GM19455 (cell line): ENCODE measurements around the gene RBBP4.

Experiments
- ATAC-seq: cut with Tn5 transposase; IDR thresholded peaks from one replicate; pipeline ENCODE4 v1.9.1; 2021; ENCODE audit not compliant: unreplicated experiment

The RBBP4 gene

GRCh38 chr1:32718527-32718926, 67.5 kb downstream of the RBBP4 start:
- no peak for ATAC-seq

GRCh38 chr1:32719681-32720275, 68.8 kb downstream of the RBBP4 start:
- no peak for ATAC-seq

- ATAC-seq: no peak
Measured at GRCh38 chr1:32724678-32725614, 73.9 kb downstream of the RBBP4 start.

- ATAC-seq: no peak
Measured at GRCh38 chr1:32725615-32725982, 74.6 kb downstream of the RBBP4 start.

- no peak for ATAC-seq
Measured at GRCh38 chr1:32727876-32728275, 76.9 kb downstream of the RBBP4 start.

GRCh38 chr1:32728413-32729077, 77.5 kb downstream of the RBBP4 start:
- no peak for ATAC-seq

- ATAC-seq: no peak
Measured at GRCh38 chr1:32729254-32730046, 78.4 kb downstream of the RBBP4 start.

- ATAC-seq: no peak
Measured at GRCh38 chr1:32733582-32734321, 82.7 kb downstream of the RBBP4 start.
